ENCODE measurements around the gene PNLIPRP2. TPM values are rescaled to one million over a fixed set of nuclear protein-coding genes. Genes with fewer than 3 reads are reported as not detected.

Gene PNLIPRP2
- polyA plus RNA-seq, 1 donor (not counting 4 experiments of a cell fraction or from before 2014, with no cell fraction given): not detected

DNA sequence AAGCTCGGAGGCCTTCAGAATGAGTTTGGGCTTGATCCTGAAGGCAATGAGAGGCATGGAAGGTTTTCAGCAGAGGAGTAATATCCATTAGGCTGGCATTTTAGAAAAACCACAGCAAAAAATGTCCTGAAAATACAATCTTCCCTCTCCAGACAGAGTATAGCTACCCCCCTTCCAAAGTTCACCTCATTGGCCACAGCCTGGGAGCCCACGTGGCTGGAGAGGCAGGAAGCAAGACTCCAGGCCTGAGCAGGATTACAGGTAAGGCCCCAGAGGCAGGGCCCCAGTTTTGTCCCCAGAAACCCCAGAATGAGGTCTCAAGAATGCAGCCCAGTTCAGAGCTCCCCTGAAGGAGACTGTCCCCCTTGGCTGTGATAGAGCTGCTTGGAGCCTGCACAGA lies 24.7 kb upstream of the PNLIPRP2 start:
- H3K79me2 ChIP-seq (ENCODE audit: control insufficient read depth, insufficient read depth, low read length): no peaks in the 10 kb centered on the region
- dilution Hi-C loops (cut with MboI; ENCODE audit: extremely low pct_ligation_motif_present, low sequenced_read_pairs): no loop called here

DNA sequence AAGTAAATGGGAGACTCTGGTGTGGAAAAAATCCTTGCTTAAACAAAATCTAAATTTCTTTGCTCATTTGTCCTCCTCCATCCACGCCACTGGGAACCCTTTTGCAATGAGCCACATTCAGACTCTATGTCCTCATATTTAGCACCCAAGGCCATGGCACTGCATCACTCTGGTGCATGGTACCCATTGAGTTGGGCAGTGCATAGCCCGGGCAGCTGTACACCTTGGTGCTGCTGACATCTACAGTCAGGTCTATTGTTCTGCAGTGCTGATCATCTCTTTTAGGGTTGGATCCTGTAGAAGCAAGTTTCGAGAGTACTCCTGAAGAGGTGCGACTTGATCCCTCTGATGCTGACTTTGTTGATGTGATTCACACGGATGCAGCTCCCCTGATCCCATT lies 23.2 kb upstream of the PNLIPRP2 start:
- dilution Hi-C loops (cut with MboI; ENCODE audit: extremely low pct_ligation_motif_present, low sequenced_read_pairs): no loop called here
- no peak for FAIRE-seq
- Histone ChIP-seq H3K9ac (ENCODE audit: control insufficient read depth, extremely low read depth, insufficient read depth, low read length) (no peak overlapping the region), H3K4me1 (ENCODE audit: control insufficient read depth, extremely low read depth, insufficient read depth, low read length) (no peaks in the 10 kb centered on the region), H2AFZ (ENCODE audit: control insufficient read depth, low read length) (no peak overlapping the region), H3K4me2 (ENCODE audit: control insufficient read depth, extremely low read depth, insufficient read depth, low read depth, low read length) (no peak overlapping the region), H3K79me2 (ENCODE audit: control insufficient read depth, insufficient read depth, low read length) (no peaks in the 10 kb centered on the region), H3K27me3 (ENCODE audit: control insufficient read depth, extremely low read depth, insufficient read depth, low read length) (peaks cover 7% of the 10 kb centered on the region), H3K9me1 (ENCODE audit: control insufficient read depth, extremely low read depth, insufficient read depth, low read length) (no peaks in the 10 kb centered on the region), H3K9me3 (ENCODE audit: control insufficient read depth, low read depth, low read length) (no peaks in the 10 kb centered on the region), H3K27ac (ENCODE audit: control insufficient read depth, insufficient read depth, low read length) (no peak overlapping the region), H3K4me3 (ENCODE audit: control insufficient read depth in 2 of 3, extremely low read depth in 1 of 3, insufficient read depth in 2 of 3, low read depth in 1 of 3, low read length in 3 of 3) (no peak overlapping the region), H4K20me1 (ENCODE audit: control insufficient read depth, extremely low read depth, insufficient read depth, low read length) (no peaks in the 10 kb centered on the region), H3K36me3 (ENCODE audit: control insufficient read depth in 2 of 2, extremely low read depth in 1 of 2, insufficient read depth in 2 of 2, low read length in 2 of 2) (no peaks in the 10 kb centered on the region)
- TF ChIP-seq, protein P1, sequence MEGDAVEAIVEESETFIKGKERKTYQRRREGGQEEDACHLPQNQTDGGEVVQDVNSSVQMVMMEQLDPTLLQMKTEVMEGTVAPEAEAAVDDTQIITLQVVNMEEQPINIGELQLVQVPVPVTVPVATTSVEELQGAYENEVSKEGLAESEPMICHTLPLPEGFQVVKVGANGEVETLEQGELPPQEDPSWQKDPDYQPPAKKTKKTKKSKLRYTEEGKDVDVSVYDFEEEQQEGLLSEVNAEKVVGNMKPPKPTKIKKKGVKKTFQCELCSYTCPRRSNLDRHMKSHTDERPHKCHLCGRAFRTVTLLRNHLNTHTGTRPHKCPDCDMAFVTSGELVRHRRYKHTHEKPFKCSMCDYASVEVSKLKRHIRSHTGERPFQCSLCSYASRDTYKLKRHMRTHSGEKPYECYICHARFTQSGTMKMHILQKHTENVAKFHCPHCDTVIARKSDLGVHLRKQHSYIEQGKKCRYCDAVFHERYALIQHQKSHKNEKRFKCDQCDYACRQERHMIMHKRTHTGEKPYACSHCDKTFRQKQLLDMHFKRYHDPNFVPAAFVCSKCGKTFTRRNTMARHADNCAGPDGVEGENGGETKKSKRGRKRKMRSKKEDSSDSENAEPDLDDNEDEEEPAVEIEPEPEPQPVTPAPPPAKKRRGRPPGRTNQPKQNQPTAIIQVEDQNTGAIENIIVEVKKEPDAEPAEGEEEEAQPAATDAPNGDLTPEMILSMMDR (optimal IDR thresholded peaks at IDR 0.05 in 1 of 3, IDR thresholded peaks at IDR 0.05 in 1 of 3, conservative IDR thresholded peaks at IDR 0.05 in 1 of 3; ENCODE audit: extremely low read depth in 1 of 3, insufficient read depth in 2 of 3, low read length in 3 of 3): peak in 1 of 3 experiments; percentile 38
- no peak for TF ChIP-seq EZH2 (IDR thresholded peaks at IDR 0.05; ENCODE audit: low read length)
- DNase-seq (ENCODE audit: low read depth, low spot score): no peak

More for the DNA sequence above, 24.7 kb upstream of the PNLIPRP2 start:
- H3K9me3 ChIP-seq (ENCODE audit: control insufficient read depth, low read depth, low read length): no peaks in the 10 kb centered on the region
- H3K4me3 ChIP-seq (ENCODE audit: control insufficient read depth in 2 of 3, extremely low read depth in 1 of 3, insufficient read depth in 2 of 3, low read depth in 1 of 3, low read length in 3 of 3): no peak overlapping the region
- peaks cover 7% of the 10 kb centered on the region for H3K27me3 ChIP-seq (ENCODE audit: control insufficient read depth, extremely low read depth, insufficient read depth, low read length)
- no peaks in the 10 kb centered on the region for H3K9me1 ChIP-seq (ENCODE audit: control insufficient read depth, extremely low read depth, insufficient read depth, low read length)
- H3K4me2 ChIP-seq (ENCODE audit: control insufficient read depth, extremely low read depth, insufficient read depth, low read depth, low read length): no peak overlapping the region
- no peaks in the 10 kb centered on the region for H4K20me1 ChIP-seq (ENCODE audit: control insufficient read depth, extremely low read depth, insufficient read depth, low read length)
- no peak for DNase-seq (ENCODE audit: low read depth, low spot score)
- no peaks in the 10 kb centered on the region for H3K36me3 ChIP-seq (ENCODE audit: control insufficient read depth in 2 of 2, extremely low read depth in 1 of 2, insufficient read depth in 2 of 2, low read length in 2 of 2)
- no peak overlapping the region for H2AFZ ChIP-seq (ENCODE audit: control insufficient read depth, low read length)
- TF ChIP-seq, protein P1 (optimal IDR thresholded peaks at IDR 0.05 in 1 of 3, IDR thresholded peaks at IDR 0.05 in 1 of 3, conservative IDR thresholded peaks at IDR 0.05 in 1 of 3; ENCODE audit: extremely low read depth in 1 of 3, insufficient read depth in 2 of 3, low read length in 3 of 3): no peak
- no peak for TF ChIP-seq EZH2 (IDR thresholded peaks at IDR 0.05; ENCODE audit: low read length)
- FAIRE-seq: no peak
- H3K4me1 ChIP-seq (ENCODE audit: control insufficient read depth, extremely low read depth, insufficient read depth, low read length): no peaks in the 10 kb centered on the region
- H3K9ac ChIP-seq (ENCODE audit: control insufficient read depth, extremely low read depth, insufficient read depth, low read length): no peak overlapping the region
- no peak overlapping the region for H3K27ac ChIP-seq (ENCODE audit: control insufficient read depth, insufficient read depth, low read length)
